Endodermal cell (in vitro differentiated cells): Measurements from ENCODE around the gene TTLL11. TPM values are rescaled to one million over a fixed set of nuclear protein-coding genes. Genes with fewer than 3 reads are reported as not detected.

Experiments
- DNase-seq: peaks from one replicate; pipeline ENCODE4 v3.0.0-alpha.2; 2017
- H3K27ac ChIP-seq: 2 replicates; pipeline ENCODE4 v1.5.1; 2013; ENCODE audit warnings: mild to moderate bottlenecking, low read depth, low read length, moderate library complexity
- H3K27me3 ChIP-seq: 2 replicates; pipeline ENCODE4 v1.6.1; 2013; ENCODE audit warnings: mild to moderate bottlenecking, low read length, moderate library complexity; ENCODE audit not compliant: insufficient read depth, control insufficient read depth, poor library complexity, severe bottlenecking
- H3K36me3 ChIP-seq: 2 replicates; pipeline ENCODE4 v1.7.0; 2013; ENCODE audit warnings: mild to moderate bottlenecking, low read length, moderate library complexity; ENCODE audit not compliant: control insufficient read depth, insufficient read depth
- H3K4me1 ChIP-seq: one replicate; pipeline ENCODE4 v1.7.0; 2013; ENCODE audit warnings: low read length; ENCODE audit not compliant: control insufficient read depth, insufficient read depth
- H3K4me3 ChIP-seq: 2 replicates; pipeline ENCODE4 v1.5.1; 2013; ENCODE audit warnings: mild to moderate bottlenecking, low read length, moderate library complexity
- H3K9ac ChIP-seq: 2 replicates; pipeline ENCODE4 v1.6.1; 2013; ENCODE audit warnings: mild to moderate bottlenecking, low read length, moderate library complexity; ENCODE audit not compliant: poor library complexity, severe bottlenecking; ENCODE audit errors: extremely low read depth
- H3K9me3 ChIP-seq: 2 replicates; pipeline ENCODE4 v1.6.1; 2013; ENCODE audit warnings: mild to moderate bottlenecking, low read length, moderate library complexity; ENCODE audit not compliant: control insufficient read depth
- H3K27ac Mint-ChIP-seq: 2 replicates; pipeline ENCODE4 v1.8.0; 2020; ENCODE audit warnings: mixed read lengths
- H3K27me3 Mint-ChIP-seq: 2 replicates; pipeline ENCODE4 v1.8.0; 2021; ENCODE audit warnings: mild to moderate bottlenecking, mixed read lengths; ENCODE audit not compliant: insufficient read depth
- H3K36me3 Mint-ChIP-seq: 2 replicates; pipeline ENCODE4 v1.8.0; 2020; ENCODE audit warnings: low read depth, mixed read lengths
- H3K4me1 Mint-ChIP-seq: 2 replicates; pipeline ENCODE4 v1.8.0; 2020; ENCODE audit warnings: mixed read lengths
- H3K4me3 Mint-ChIP-seq: 2 replicates; pipeline ENCODE4 v1.8.0; 2020; ENCODE audit warnings: mild to moderate bottlenecking, moderate library complexity, mixed read lengths
- H3K9me3 Mint-ChIP-seq: 2 replicates; pipeline ENCODE4 v1.8.0; 2020; ENCODE audit warnings: mild to moderate bottlenecking, mixed read lengths
- WGBS, 2 experiments: methylation state at CpG; one replicate each; pipeline versions ENCODE4 v1.1.5 to v1.1.7; 2013; ENCODE audit warnings: missing lambda C conversion rate in 2 of 2, mixed read lengths in 1 of 2; ENCODE audit not compliant: insufficient coverage in 1 of 2, insufficient read length in 1 of 2; 5-methylcytosine and 5-hydroxymethylcytosine counted together
- total RNA-seq, 2 donors: library from RNA; stranded (reverse); fragmentation: NEBNext Ultra II Directional in 1 of 2; extraction: Animal tissue kit (Norgen Biotek cat#: 25700) in 1 of 2; gene quantifications; 2 replicates in 1 of 2; 3 replicates in 1 of 2; pipeline ENCODE4 v1.2.1, GENCODE V29; 2021
- TF ChIP-seq, protein P1 (sequence below): fragments of 200-600 bp; sonication (generic); conservative IDR thresholded peaks from 2 replicates; pipeline ENCODE4 v1.5.0; 2021; ENCODE audit warnings: antibody characterized with exemption, mild to moderate bottlenecking

The TTLL11 gene
- total RNA-seq, 2 donors from 2014 or later = 0.68 TPM; not detected in 1

DNA sequence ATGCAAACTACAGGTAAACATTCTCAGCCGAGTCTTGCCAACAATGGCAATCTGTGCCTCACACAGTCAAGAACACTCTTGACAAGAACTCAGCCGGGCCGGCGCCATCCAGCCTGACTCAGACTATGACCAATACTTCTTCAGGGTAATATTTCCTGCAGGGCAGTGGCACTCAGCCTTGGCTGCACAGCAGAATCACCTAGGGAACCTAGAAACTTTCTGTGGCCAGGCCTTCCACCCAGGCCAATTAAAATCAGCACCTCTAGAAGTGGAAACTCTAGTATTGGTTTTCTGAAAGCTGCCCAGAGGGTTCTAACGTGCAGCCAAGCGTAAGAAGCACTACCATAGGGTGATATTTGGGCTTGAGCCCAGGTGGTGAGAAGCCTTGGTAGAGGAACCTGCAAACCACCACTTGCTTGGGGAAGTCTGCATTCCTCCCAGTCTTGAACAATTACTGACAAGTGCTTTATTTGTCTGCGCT lies 120.6 kb downstream of the TTLL11 start:
- Mint-ChIP-seq H3K27ac (no peak overlapping the region), H3K36me3 (no peaks in the 10 kb centered on the region)

DNA sequence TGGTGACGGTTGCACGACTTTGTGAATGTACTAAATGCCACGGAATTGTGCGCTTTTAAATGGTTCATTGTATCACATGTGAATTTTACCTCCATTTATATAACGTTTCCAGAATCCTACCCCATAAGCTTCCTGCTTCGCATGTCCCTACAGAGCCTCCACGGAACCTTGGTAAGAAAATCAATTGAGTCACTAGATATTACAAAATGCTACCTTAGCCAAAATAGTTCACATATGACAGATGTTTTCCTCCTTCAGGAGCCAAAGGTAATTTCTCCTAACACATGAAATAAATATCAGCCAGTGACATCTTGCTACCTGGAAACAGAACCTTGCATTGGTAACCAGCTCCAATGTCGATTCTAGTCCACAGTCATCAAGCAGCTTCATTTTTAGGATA lies 125.1 kb downstream of the TTLL11 start:
- no peaks in the 10 kb centered on the region for H3K36me3 ChIP-seq
- H3K27ac Mint-ChIP-seq = no peak overlapping the region
- peaks cover 2% of the 10 kb centered on the region for H3K27me3 Mint-ChIP-seq
- 95 to 97% methylated on average over 8 of the region's 8 CpGs for WGBS, 2 experiments
- DNase-seq = no peak
- H3K9ac ChIP-seq = no peak overlapping the region
- H3K36me3 Mint-ChIP-seq = no peaks in the 10 kb centered on the region
- no peak overlapping the region for H3K27ac ChIP-seq
- H3K4me3 ChIP-seq = no peak overlapping the region
- H3K9me3 Mint-ChIP-seq = peaks cover 16% of the 10 kb centered on the region
- H3K4me3 Mint-ChIP-seq = no peak overlapping the region
- H3K27me3 ChIP-seq = no peaks in the 10 kb centered on the region
- peaks cover 4% of the 10 kb centered on the region for H3K4me1 Mint-ChIP-seq
- no peaks in the 10 kb centered on the region for H3K9me3 ChIP-seq
- TF ChIP-seq, protein P1, sequence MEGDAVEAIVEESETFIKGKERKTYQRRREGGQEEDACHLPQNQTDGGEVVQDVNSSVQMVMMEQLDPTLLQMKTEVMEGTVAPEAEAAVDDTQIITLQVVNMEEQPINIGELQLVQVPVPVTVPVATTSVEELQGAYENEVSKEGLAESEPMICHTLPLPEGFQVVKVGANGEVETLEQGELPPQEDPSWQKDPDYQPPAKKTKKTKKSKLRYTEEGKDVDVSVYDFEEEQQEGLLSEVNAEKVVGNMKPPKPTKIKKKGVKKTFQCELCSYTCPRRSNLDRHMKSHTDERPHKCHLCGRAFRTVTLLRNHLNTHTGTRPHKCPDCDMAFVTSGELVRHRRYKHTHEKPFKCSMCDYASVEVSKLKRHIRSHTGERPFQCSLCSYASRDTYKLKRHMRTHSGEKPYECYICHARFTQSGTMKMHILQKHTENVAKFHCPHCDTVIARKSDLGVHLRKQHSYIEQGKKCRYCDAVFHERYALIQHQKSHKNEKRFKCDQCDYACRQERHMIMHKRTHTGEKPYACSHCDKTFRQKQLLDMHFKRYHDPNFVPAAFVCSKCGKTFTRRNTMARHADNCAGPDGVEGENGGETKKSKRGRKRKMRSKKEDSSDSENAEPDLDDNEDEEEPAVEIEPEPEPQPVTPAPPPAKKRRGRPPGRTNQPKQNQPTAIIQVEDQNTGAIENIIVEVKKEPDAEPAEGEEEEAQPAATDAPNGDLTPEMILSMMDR = no peak
- H3K4me1 ChIP-seq = no peaks in the 10 kb centered on the region

More for the DNA sequence above, 120.6 kb downstream of the TTLL11 start:
- H3K27ac ChIP-seq = no peak overlapping the region
- H3K9me3 ChIP-seq = no peaks in the 10 kb centered on the region
- Mint-ChIP-seq H3K27me3 (peaks cover 2% of the 10 kb centered on the region), H3K9me3 (peaks cover 16% of the 10 kb centered on the region), H3K4me3 (no peak overlapping the region), H3K4me1 (peaks cover 22% of the 10 kb centered on the region)
- 93 to 94% methylated on average over 4 to 7 of the region's 7 CpGs for WGBS, 2 experiments
- no peaks in the 10 kb centered on the region for H3K27me3 ChIP-seq
- H3K36me3 ChIP-seq = no peaks in the 10 kb centered on the region
- no peak for DNase-seq
- H3K9ac ChIP-seq = no peak overlapping the region
- TF ChIP-seq, protein P1 = no peak
- H3K4me1 ChIP-seq = peaks cover 4% of the 10 kb centered on the region
- H3K4me3 ChIP-seq = no peak overlapping the region

DNA sequence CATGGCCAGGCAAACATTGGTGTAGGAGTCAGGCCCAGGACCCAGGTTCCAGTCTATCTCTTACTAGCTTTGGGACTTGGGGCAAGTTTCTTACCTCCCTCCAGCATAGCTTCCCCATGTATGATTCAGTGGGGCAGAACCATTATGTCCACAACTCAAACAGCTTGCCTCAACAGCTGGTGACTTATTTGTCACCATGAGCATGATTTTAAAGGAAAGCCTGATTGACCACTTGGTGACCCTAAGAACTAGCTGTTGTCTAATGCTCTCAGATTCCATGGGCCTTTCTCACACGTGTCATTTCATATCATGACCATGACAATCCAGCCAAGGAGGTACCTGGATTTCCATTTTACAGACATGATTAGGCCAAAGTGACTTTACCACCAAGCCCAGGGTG lies 126.4 kb downstream of the TTLL11 start:
- Histone ChIP-seq H3K4me1 (no peaks in the 10 kb centered on the region), H3K27me3 (no peaks in the 10 kb centered on the region), H3K9ac (no peak overlapping the region), H3K36me3 (no peaks in the 10 kb centered on the region), H3K27ac (no peak overlapping the region), H3K4me3 (no peak overlapping the region), H3K9me3 (no peaks in the 10 kb centered on the region)
- peaks cover 5% of the 10 kb centered on the region for H3K27me3 Mint-ChIP-seq
- no peak overlapping the region for H3K4me3 Mint-ChIP-seq
- no peaks in the 10 kb centered on the region for H3K4me1 Mint-ChIP-seq
- H3K9me3 Mint-ChIP-seq = peaks cover 10% of the 10 kb centered on the region
- H3K27ac Mint-ChIP-seq = no peak overlapping the region
- WGBS, 2 experiments = 83 to 100% methylated on average over 1 of the region's 1 CpG
- TF ChIP-seq, protein P1 = no peak
- H3K36me3 Mint-ChIP-seq = no peaks in the 10 kb centered on the region
- no peak for DNase-seq
